Mucosa of descending colon (tissue), 3 donors: ENCODE data around the gene ACY1. TPM values are rescaled to one million over a fixed set of nuclear protein-coding genes. Genes with fewer than 3 reads are reported as not detected.

Source experiments
- ATAC-seq: fragments of 200-7000 bp; cut with Tn5 transposase; one replicate; pipeline ENCODE4 v1.9.1; 2020; ENCODE audit warnings: mild to moderate bottlenecking, moderate library complexity
- DNase-seq, 3 donors: peaks; one replicate each; pipeline ENCODE4 v3.0.0-alpha.2; 2020
- H3K36me3 ChIP-seq: fragments of 200-600 bp; one replicate; pipeline ENCODE4 v1.8.0; 2021; ENCODE audit warnings: low read depth, mild to moderate bottlenecking
- H3K4me1 ChIP-seq: fragments of 200-600 bp; one replicate; pipeline ENCODE4 v1.8.0; 2021; ENCODE audit warnings: low read depth, mild to moderate bottlenecking
- H3K4me3 ChIP-seq: fragments of 200-600 bp; one replicate; pipeline ENCODE4 v1.8.0; 2021; ENCODE audit warnings: mild to moderate bottlenecking
- H3K9me3 ChIP-seq: fragments of 200-600 bp; one replicate; pipeline ENCODE4 v1.8.0; 2021; ENCODE audit warnings: mild to moderate bottlenecking
- CTCF ChIP-seq: fragments of 200-600 bp; IDR thresholded peaks from one replicate; pipeline ENCODE4 v1.8.0; 2022; ENCODE audit warnings: antibody characterized with exemption, mild to moderate bottlenecking
- intact Hi-C, 2 donors: fragments of 100-400 bp; cut with DNase I in 1 of 2; cut with micrococcal nuclease in 1 of 2; formaldehyde crosslinking; loops; one replicate each; pipeline versions ENCODE4 v1.11.0 to v1.11.1; 2022; cut with DNase I, micrococcal nuclease
- total RNA-seq, 3 donors: library from RNA; stranded (reverse); fragmentation: NEBNext Ultra II Directional in 2 of 3; extraction: Animal tissue kit (Norgen Biotek cat#: 25700) in 2 of 3; gene quantifications; one replicate each; pipeline versions ENCODE4 v1.2.1 to v1.2.4, GENCODE V29; 2021 to 2023
- donor health status: DM: no; HTN: no; CAD: no; lungs with moderate emphysema.
- donor health status: DM: no; HTN: no; CAD: no.
- donor health status: DM: no; HTN: yes; CAD: no.

ACY1 gene
- total RNA-seq, 3 donors from 2014 or later, result 79.9 to 180 (median 133) TPM

GRCh38 chr3:51997935-51998596 is 14.7 kb downstream of the ACY1 start:
- H3K9me3 ChIP-seq, result no peaks in the 10 kb centered on the region
- no peak overlapping the region for H3K4me3 ChIP-seq
- peaks cover 21% of the 10 kb centered on the region for H3K4me1 ChIP-seq
- no peak for ATAC-seq
- TF ChIP-seq CTCF, result no peak
- no peak for DNase-seq
- H3K36me3 ChIP-seq, result no peaks in the 10 kb centered on the region
- intact Hi-C loops, result no loop called here

- H3K9me3 ChIP-seq, result no peaks in the 10 kb centered on the region
- no peaks in the 10 kb centered on the region for H3K36me3 ChIP-seq
- intact Hi-C loops, result no loop called here
- peaks cover 18% of the 10 kb centered on the region for H3K4me1 ChIP-seq
- ATAC-seq (no peak), DNase-seq (no peak)
- no peak for TF ChIP-seq CTCF
- H3K4me3 ChIP-seq, result no peak overlapping the region
Measured at GRCh38 chr3:51998774-51999173, 15.4 kb downstream of the ACY1 start.

GRCh38 chr3:51999846-52000245 is 16.5 kb downstream of the ACY1 start:
- H3K36me3 ChIP-seq, result no peaks in the 10 kb centered on the region
- H3K4me3 ChIP-seq, result no peak overlapping the region
- peaks cover 12% of the 10 kb centered on the region for H3K4me1 ChIP-seq
- H3K9me3 ChIP-seq, result no peaks in the 10 kb centered on the region
- no peak for DNase-seq
- TF ChIP-seq CTCF, result no peak
- intact Hi-C loops, result loop anchor here (5.0 kb wide), 3 partner anchors 122 to 342 kb away; no protein-coding TSS in a partner anchor
- ATAC-seq, result no peak

- H3K4me1 ChIP-seq, result peaks cover 5% of the 10 kb centered on the region
- intact Hi-C loops, result loop anchor here (5.0 kb wide), 3 partner anchors 121 to 341 kb away; no protein-coding TSS in a partner anchor
- H3K36me3 ChIP-seq, result no peaks in the 10 kb centered on the region
- DNase-seq (peak; percentile 71 to 84 (median 81)), ATAC-seq (peak; percentile 82)
- H3K9me3 ChIP-seq, result no peaks in the 10 kb centered on the region
- TF ChIP-seq CTCF, result peak; percentile 71
- H3K4me3 ChIP-seq, result no peak overlapping the region
Measured at GRCh38 chr3:52001443-52001974, 18.2 kb downstream of the ACY1 start.

GRCh38 chr3:52002748-52003147 is 19.4 kb downstream of the ACY1 start:
- intact Hi-C loops, result loop anchor here (5.0 kb wide), 3 partner anchors 120 to 340 kb away; no protein-coding TSS in a partner anchor
- no peaks in the 10 kb centered on the region for H3K9me3 ChIP-seq
- H3K4me3 ChIP-seq, result no peak overlapping the region
- DNase-seq, result no peak
- no peak for TF ChIP-seq CTCF
- ATAC-seq, result no peak
- H3K36me3 ChIP-seq, result no peaks in the 10 kb centered on the region
- H3K4me1 ChIP-seq, result peaks cover 5% of the 10 kb centered on the region
